PC-3 (cell line): ENCODE results near the gene GPRIN3. TPM values are rescaled to one million over a fixed set of nuclear protein-coding genes. Genes with fewer than 3 reads are reported as not detected.
A peak's percentile ranks its signal among the peaks of the same experiment; 100 is the strongest.

Experiments
- ATAC-seq: fragments of 200-7000 bp; cut with Tn5 transposase; 2 replicates; pipeline ENCODE4 v1.9.1; 2020; ENCODE audit warnings: mild to moderate bottlenecking, moderate library complexity
- BruUV-seq: library from RNA; stranded (reverse); fragments of 400-500 nt; replicated peaks from 2 replicates; lab custom pipeline; 2021; lab: Mats Ljungman, UMichigan
- CTCF ChIA-PET: fragments of 300-600 bp; sonication (Branson Sonifier 250); formaldehyde crosslinking; loops from one replicate; lab custom pipeline; 2022; ENCODE audit warnings: antibody characterized with exemption; lab: Charles Lee
- POLR2A ChIA-PET: fragments of 300-600 bp; sonication (Branson Sonifier 250); formaldehyde crosslinking; loops from one replicate; lab custom pipeline; 2022; ENCODE audit warnings: antibody characterized with exemption; ENCODE audit not compliant: unreplicated experiment; lab: Charles Lee
- DNase-seq: peaks from one replicate; pipeline ENCODE4 v3.0.0-alpha.2; 2015
- H2AFZ ChIP-seq: fragments of 300-600 bp; sonication (generic); 2 replicates; pipeline ENCODE4 v1.6.0; 2016; ENCODE audit warnings: antibody characterized with exemption, low read length
- H3F3A ChIP-seq: fragments of 300-600 bp; sonication (generic); one replicate; pipeline ENCODE4 v1.6.0; 2017; ENCODE audit warnings: antibody characterized with exemption, low read length, control low read depth, mild to moderate bottlenecking; ENCODE audit not compliant: unreplicated experiment
- H3K27ac ChIP-seq: fragments of 300-600 bp; sonication (generic); 2 replicates; pipeline ENCODE4 v1.5.1; 2016; ENCODE audit warnings: mild to moderate bottlenecking, low read length
- H3K27me3 ChIP-seq: fragments of 300-600 bp; sonication (generic); 2 replicates; pipeline ENCODE4 v1.6.1; 2016; ENCODE audit warnings: low read length, mixed read lengths
- H3K36me3 ChIP-seq: fragments of 300-600 bp; sonication (generic); 2 replicates; pipeline ENCODE4 v1.6.1; 2016; ENCODE audit warnings: low read depth, mixed run types, low read length, mixed read lengths
- H3K4me1 ChIP-seq: fragments of 300-600 bp; sonication (generic); 2 replicates; pipeline ENCODE4 v1.5.1; 2016; ENCODE audit warnings: low read length; ENCODE audit not compliant: insufficient read depth
- H3K4me2 ChIP-seq: fragments of 300-600 bp; sonication (generic); 2 replicates; pipeline ENCODE4 v1.6.0; 2016; ENCODE audit warnings: low read length
- H3K4me3 ChIP-seq: fragments of 300-600 bp; sonication (generic); 2 replicates; pipeline ENCODE4 v1.5.1; 2016; ENCODE audit warnings: mild to moderate bottlenecking, low read length, mixed read lengths
- H3K79me2 ChIP-seq: fragments of 300-600 bp; sonication (generic); 2 replicates; pipeline ENCODE4 v1.6.1; 2017; ENCODE audit warnings: low read length, mixed read lengths
- H3K9ac ChIP-seq: fragments of 300-600 bp; sonication (generic); 2 replicates; pipeline ENCODE4 v1.6.0; 2016; ENCODE audit warnings: mild to moderate bottlenecking, low read length
- H3K9me2 ChIP-seq: fragments of 300-600 bp; sonication (generic); replicated peaks from 2 replicates; pipeline ENCODE4 v1.6.1; 2016; ENCODE audit warnings: mixed run types, low read length, mixed read lengths
- H3K9me3 ChIP-seq: fragments of 300-600 bp; sonication (generic); 2 replicates; pipeline ENCODE4 v1.6.1; 2016; ENCODE audit warnings: low read length, mixed read lengths
- H4K20me1 ChIP-seq: fragments of 300-600 bp; sonication (generic); 2 replicates; pipeline ENCODE4 v1.6.1; 2016; ENCODE audit warnings: low read length, mixed read lengths
- EZH2 ChIP-seq: fragments of 300-600 bp; sonication (generic); IDR thresholded peaks from one replicate; pipeline ENCODE4 v1.6.1; 2017; ENCODE audit warnings: antibody characterized with exemption, mild to moderate bottlenecking, low read length; ENCODE audit not compliant: unreplicated experiment
- EZH2phosphoT487 ChIP-seq: fragments of 300-600 bp; sonication (generic); IDR thresholded peaks from 2 replicates; pipeline ENCODE4 v1.6.1; 2018; ENCODE audit warnings: mild to moderate bottlenecking, antibody characterized with exemption, low read length, borderline replicate concordance
- intact Hi-C: fragments of 100-400 bp; cut with micrococcal nuclease; formaldehyde crosslinking; loops from 2 replicates; pipeline ENCODE4 v1.9.0; 2023
- total RNA-seq: library from RNA; depleted of rRNA; stranded (reverse); fragments of >200 nt; gene quantifications from 2 replicates; pipeline ENCODE4 v1.2.3, GENCODE V29; 2014
- TF ChIP-seq, protein P1 (sequence below): fragments of 300-600 bp; sonication (generic); conservative IDR thresholded peaks from 2 replicates; pipeline ENCODE4 v1.5.1; 2017; ENCODE audit warnings: antibody characterized with exemption, low read depth, mild to moderate bottlenecking, low read length

GPRIN3 gene
- total RNA-seq, 1 experiment from 2014 or later: not detected

DNA sequence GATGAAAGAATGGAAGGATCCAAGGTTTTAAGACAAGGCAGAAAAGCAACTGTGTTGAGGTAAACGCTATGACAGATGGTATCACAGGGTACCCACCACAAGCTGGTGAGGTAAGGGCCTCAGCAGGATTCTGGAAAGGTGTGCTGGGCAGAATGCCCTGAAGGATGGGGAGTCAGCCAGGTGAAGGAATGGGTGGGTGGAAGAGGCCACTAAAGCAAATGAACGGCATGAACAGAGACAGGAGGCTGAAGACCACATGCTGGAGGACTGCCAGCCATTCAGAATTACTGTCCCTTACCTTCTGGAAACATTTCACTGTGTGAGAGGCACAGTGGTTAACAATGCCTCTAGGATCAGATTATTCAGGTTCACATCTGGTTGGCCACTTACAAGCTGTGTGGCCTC lies 23.6 kb downstream of the GPRIN3 start:
- Histone ChIP-seq H3K4me1 (no peaks in the 10 kb centered on the region), H3K27me3 (peaks cover 26% of the 10 kb centered on the region), H3K9me2 (no peaks in the 10 kb centered on the region), H3K36me3 (no peaks in the 10 kb centered on the region), H2AFZ (no peak overlapping the region), H3K27ac (no peak overlapping the region), H3K4me2 (no peak overlapping the region), H4K20me1 (no peaks in the 10 kb centered on the region), H3K9ac (no peak overlapping the region), H3K9me3 (no peaks in the 10 kb centered on the region), H3K4me3 (no peak overlapping the region), H3K79me2 (no peaks in the 10 kb centered on the region), H3F3A (no peaks in the 10 kb centered on the region)
- no peak for ATAC-seq
- no peak for DNase-seq
- ChIA-PET CTCF (no interaction called here), POLR2A (no interaction called here)
- no TSS peak for BruUV-seq
- TF ChIP-seq EZH2phosphoT487 (no peak), EZH2 (no peak)
- TF ChIP-seq, protein P1, sequence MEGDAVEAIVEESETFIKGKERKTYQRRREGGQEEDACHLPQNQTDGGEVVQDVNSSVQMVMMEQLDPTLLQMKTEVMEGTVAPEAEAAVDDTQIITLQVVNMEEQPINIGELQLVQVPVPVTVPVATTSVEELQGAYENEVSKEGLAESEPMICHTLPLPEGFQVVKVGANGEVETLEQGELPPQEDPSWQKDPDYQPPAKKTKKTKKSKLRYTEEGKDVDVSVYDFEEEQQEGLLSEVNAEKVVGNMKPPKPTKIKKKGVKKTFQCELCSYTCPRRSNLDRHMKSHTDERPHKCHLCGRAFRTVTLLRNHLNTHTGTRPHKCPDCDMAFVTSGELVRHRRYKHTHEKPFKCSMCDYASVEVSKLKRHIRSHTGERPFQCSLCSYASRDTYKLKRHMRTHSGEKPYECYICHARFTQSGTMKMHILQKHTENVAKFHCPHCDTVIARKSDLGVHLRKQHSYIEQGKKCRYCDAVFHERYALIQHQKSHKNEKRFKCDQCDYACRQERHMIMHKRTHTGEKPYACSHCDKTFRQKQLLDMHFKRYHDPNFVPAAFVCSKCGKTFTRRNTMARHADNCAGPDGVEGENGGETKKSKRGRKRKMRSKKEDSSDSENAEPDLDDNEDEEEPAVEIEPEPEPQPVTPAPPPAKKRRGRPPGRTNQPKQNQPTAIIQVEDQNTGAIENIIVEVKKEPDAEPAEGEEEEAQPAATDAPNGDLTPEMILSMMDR: no peak
- intact Hi-C loops: no loop called here

DNA sequence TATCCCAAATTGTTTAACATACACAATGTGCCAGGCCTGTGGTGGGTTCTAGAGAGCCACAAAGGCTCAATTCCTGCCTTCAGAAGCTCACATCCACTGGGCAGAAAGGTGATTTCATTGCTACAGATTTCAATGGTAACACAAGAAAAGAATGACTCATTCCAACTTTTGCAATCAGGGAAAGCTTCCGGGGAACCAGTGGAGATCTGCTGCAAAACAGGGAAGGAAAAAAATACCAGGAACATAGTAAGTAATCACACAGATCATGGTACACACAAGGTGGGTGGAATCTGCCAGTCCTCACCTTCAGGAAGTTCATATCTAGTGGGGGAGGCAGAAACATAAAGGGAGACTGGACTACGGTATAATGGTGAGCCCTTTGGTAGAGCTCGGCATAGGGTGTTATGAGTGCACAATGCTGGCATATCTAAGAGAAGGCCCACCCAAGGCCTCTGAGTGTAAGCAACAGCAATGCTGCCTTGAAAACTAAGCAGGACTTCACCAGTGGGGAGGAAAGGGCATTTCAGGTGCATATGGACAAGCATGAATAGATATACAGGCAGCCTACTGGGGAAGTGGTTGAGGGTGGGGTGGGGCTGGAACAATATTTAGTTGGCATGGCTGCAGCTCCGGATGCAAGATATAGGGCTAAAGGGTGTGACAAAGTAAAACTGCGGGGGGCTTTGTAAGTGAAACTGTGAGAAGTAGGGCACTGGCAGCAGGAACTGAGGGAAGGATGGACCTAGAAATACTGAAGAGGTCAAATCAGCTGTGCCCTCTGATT lies 24.2 kb downstream of the GPRIN3 start:
- Histone ChIP-seq H3K9me3 (no peaks in the 10 kb centered on the region), H3K4me2 (no peak overlapping the region), H3F3A (no peaks in the 10 kb centered on the region), H3K4me1 (no peaks in the 10 kb centered on the region), H3K9ac (no peak overlapping the region), H3K36me3 (no peaks in the 10 kb centered on the region), H3K4me3 (no peak overlapping the region), H3K9me2 (no peaks in the 10 kb centered on the region), H3K27me3 (peaks cover 20% of the 10 kb centered on the region), H2AFZ (no peak overlapping the region), H3K27ac (no peak overlapping the region), H4K20me1 (no peaks in the 10 kb centered on the region), H3K79me2 (no peaks in the 10 kb centered on the region)
- TF ChIP-seq EZH2phosphoT487 (no peak), EZH2 (no peak)
- TF ChIP-seq, protein P1: no peak
- DNase-seq: peak; percentile 22
- no peak for ATAC-seq
- ChIA-PET CTCF (no interaction called here), POLR2A (no interaction called here)
- BruUV-seq: no TSS peak
- intact Hi-C loops: no loop called here

GRCh38 chr4:89279385-89279784 lies 28.2 kb downstream of the GPRIN3 start:
- intact Hi-C loops: no loop called here
- ATAC-seq: no peak

More at GRCh38 chr4:89279385-89279784, 28.2 kb downstream of the GPRIN3 start:
- no peaks in the 10 kb centered on the region for H3F3A ChIP-seq
- H3K9me3 ChIP-seq: no peaks in the 10 kb centered on the region
- no peaks in the 10 kb centered on the region for H3K36me3 ChIP-seq
- no peak for DNase-seq
- BruUV-seq: no TSS peak
- H3K9me2 ChIP-seq: no peaks in the 10 kb centered on the region
- no peak overlapping the region for H3K4me2 ChIP-seq
- no peak overlapping the region for H3K27ac ChIP-seq
- TF ChIP-seq, protein P1: no peak
- no peak for TF ChIP-seq EZH2
- no peak for TF ChIP-seq EZH2phosphoT487
- H2AFZ ChIP-seq: no peak overlapping the region
- H3K4me3 ChIP-seq: no peak overlapping the region
- CTCF ChIA-PET: no interaction called here
- no peaks in the 10 kb centered on the region for H3K4me1 ChIP-seq
- POLR2A ChIA-PET: no interaction called here
- H3K9ac ChIP-seq: no peak overlapping the region
- H3K27me3 ChIP-seq: peaks cover 5% of the 10 kb centered on the region; the same call in 1 of the 2 replicates
- no peaks in the 10 kb centered on the region for H4K20me1 ChIP-seq
- no peaks in the 10 kb centered on the region for H3K79me2 ChIP-seq
